Neural cell (in vitro differentiated cells): ENCODE measurements around the gene SH3PXD2B. TPM values are rescaled to one million over a fixed set of nuclear protein-coding genes. Genes with fewer than 3 reads are reported as not detected.

Experiments used
- H2AFZ ChIP-seq: fragments of 200-600, 300-800 bp; sonication (generic), shearing (Covaris generic); 2 replicates; pipeline ENCODE4 v1.6.0; 2014; ENCODE audit warnings: low read depth, mild to moderate bottlenecking, antibody characterized with exemption, low read length, moderate library complexity
- H3F3A ChIP-seq: fragments of 200-600 bp; shearing (Covaris generic); 2 replicates; pipeline ENCODE4 v1.6.1; 2016; ENCODE audit warnings: mild to moderate bottlenecking, moderate library complexity, mixed read lengths, antibody characterized with exemption, low read length; ENCODE audit not compliant: insufficient read depth, poor library complexity, severe bottlenecking
- H3K27ac ChIP-seq: fragments of 200-600, 300-800 bp; sonication (generic), shearing (Covaris generic); 2 replicates; pipeline ENCODE4 v1.5.1; 2014; ENCODE audit warnings: mild to moderate bottlenecking, low read length, moderate library complexity
- H3K27me3 ChIP-seq: fragments of 300-800, 200-600 bp; sonication (generic), shearing (Covaris generic); 2 replicates; pipeline ENCODE4 v1.6.0; 2014; ENCODE audit warnings: mild to moderate bottlenecking, low read depth, low read length, moderate library complexity; ENCODE audit not compliant: insufficient read depth
- H3K36me3 ChIP-seq: fragments of 300-800, 200-600 bp; sonication (generic), shearing (Covaris generic); 2 replicates; pipeline ENCODE4 v1.5.1; 2014; ENCODE audit warnings: mild to moderate bottlenecking, antibody characterized with exemption, low read length, moderate library complexity; ENCODE audit not compliant: insufficient read depth
- H3K4me2 ChIP-seq: fragments of 300-800, 200-600 bp; sonication (generic), shearing (Covaris generic); 2 replicates; pipeline ENCODE4 v1.6.0; 2014; ENCODE audit warnings: mild to moderate bottlenecking, low read length
- H3K4me3 ChIP-seq: fragments of 300-800, 200-600 bp; sonication (generic), shearing (Covaris generic); 2 replicates; pipeline ENCODE4 v1.5.1; 2014; ENCODE audit warnings: mild to moderate bottlenecking, low read length, moderate library complexity
- H3K79me2 ChIP-seq: fragments of 200-600 bp; shearing (Covaris generic); replicated peaks from 2 replicates; pipeline ENCODE4 v1.6.0; 2014; ENCODE audit warnings: mild to moderate bottlenecking, low read length, moderate library complexity; ENCODE audit not compliant: insufficient read depth
- H3K9ac ChIP-seq: fragments of 300-800, 200-600 bp; sonication (generic), shearing (Covaris generic); 2 replicates; pipeline ENCODE4 v1.6.1; 2016; ENCODE audit warnings: mild to moderate bottlenecking, low read length, mixed read lengths
- H3K9me2 ChIP-seq: fragments of 200-600 bp; shearing (Covaris generic); 2 replicates; pipeline ENCODE4 v1.6.1; 2016; ENCODE audit warnings: mild to moderate bottlenecking, low read length, mixed read lengths; ENCODE audit not compliant: insufficient read depth
- H3K9me3 ChIP-seq: fragments of 200-600, 300-800 bp; sonication (generic), shearing (Covaris generic); 2 replicates; pipeline ENCODE4 v1.6.1; 2016; ENCODE audit warnings: mild to moderate bottlenecking, mixed run types, low read length, moderate library complexity, mixed read lengths
- H4K20me1 ChIP-seq: fragments of 200-600 bp; shearing (Covaris generic); 2 replicates; pipeline ENCODE4 v1.6.1; 2016; ENCODE audit warnings: mild to moderate bottlenecking, mixed run types; ENCODE audit not compliant: insufficient read depth
- EP300 ChIP-seq: fragments of 450-650 bp; conservative IDR thresholded peaks from 2 replicates; pipeline ENCODE4 v1.6.1; 2014; ENCODE audit warnings: antibody characterized with exemption, mild to moderate bottlenecking, moderate library complexity; ENCODE audit not compliant: poor library complexity, severe bottlenecking
- EZH2 ChIP-seq: fragments of 200-600, 300-800 bp; shearing (Covaris generic), sonication (generic); IDR thresholded peaks from 2 replicates; pipeline ENCODE4 v1.6.1; 2014; ENCODE audit warnings: antibody characterized with exemption, low read length, borderline replicate concordance, mild to moderate bottlenecking; ENCODE audit not compliant: insufficient read depth, poor library complexity, severe bottlenecking
- MXI1 ChIP-seq: fragments of 450-650 bp; conservative IDR thresholded peaks from 2 replicates; pipeline ENCODE4 v1.6.1; 2014; ENCODE audit warnings: antibody characterized with exemption, mild to moderate bottlenecking; ENCODE audit not compliant: poor library complexity, severe bottlenecking
- POLR2AphosphoS5 ChIP-seq: IDR thresholded peaks from 2 replicates; pipeline ENCODE4 v1.6.1; 2012
- RAD21 ChIP-seq: fragments of 450-650 bp; conservative IDR thresholded peaks from 2 replicates; pipeline ENCODE4 v1.6.1; 2014; ENCODE audit warnings: antibody characterized with exemption, mild to moderate bottlenecking, moderate library complexity
- SMC3 ChIP-seq: fragments of 450-650 bp; conservative IDR thresholded peaks from 2 replicates; pipeline ENCODE4 v1.6.1; 2014; ENCODE audit warnings: antibody characterized with exemption, mild to moderate bottlenecking, moderate library complexity; ENCODE audit not compliant: poor library complexity
- TAF1 ChIP-seq: IDR thresholded peaks from 2 replicates; pipeline ENCODE4 v1.6.1; 2012; ENCODE audit warnings: low read depth
- polyA plus RNA-seq: library from polyadenylated mRNA; depleted of rRNA; stranded (reverse); fragments of >200 nt; gene quantifications from 2 replicates; pipeline ENCODE4 v1.2.3, GENCODE V29; 2014
- TF ChIP-seq, protein P1 (sequence below): IDR thresholded peaks from 2 replicates; pipeline ENCODE4 v1.6.1; 2012; ENCODE audit warnings: borderline replicate concordance
- TF ChIP-seq, protein P2 (sequence below): fragments of 450-650 bp; IDR thresholded peaks from 2 replicates; pipeline ENCODE4 v1.5.1; 2014; ENCODE audit warnings: antibody characterized with exemption, mild to moderate bottlenecking, moderate library complexity; ENCODE audit not compliant: poor library complexity, severe bottlenecking

SH3PXD2B gene
- polyA plus RNA-seq, 1 donor from 2014 or later: 11.7 TPM

DNA sequence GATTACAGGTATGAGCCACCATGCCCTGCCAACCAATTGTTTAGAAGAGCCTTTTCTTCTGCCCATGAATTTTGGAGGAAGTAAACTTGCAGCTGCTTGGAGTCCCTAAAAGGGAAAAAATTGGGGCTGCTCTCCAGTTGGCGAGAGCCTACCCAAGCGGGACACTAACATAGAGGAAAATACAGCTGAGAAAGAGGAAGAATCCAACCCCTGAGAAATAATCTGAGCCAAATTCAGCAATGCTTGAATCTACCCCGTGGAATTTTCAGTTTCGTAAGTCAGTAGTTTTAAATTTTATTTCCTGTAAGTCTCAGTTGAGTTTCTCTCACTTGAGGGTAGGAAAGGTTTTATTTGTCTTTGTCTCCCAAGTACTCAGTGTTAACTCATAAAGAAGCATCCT is 140.4 kb downstream of the SH3PXD2B start:
- no peak overlapping the region for H2AFZ ChIP-seq
- H3K27me3 ChIP-seq: no peaks in the 10 kb centered on the region
- no peak overlapping the region for H3K4me2 ChIP-seq
- H3K9ac ChIP-seq: no peak overlapping the region
- H3K4me3 ChIP-seq: no peak overlapping the region
- H3K9me2 ChIP-seq: no peaks in the 10 kb centered on the region
- no peaks in the 10 kb centered on the region for H3K9me3 ChIP-seq
- TF ChIP-seq, protein P1, sequence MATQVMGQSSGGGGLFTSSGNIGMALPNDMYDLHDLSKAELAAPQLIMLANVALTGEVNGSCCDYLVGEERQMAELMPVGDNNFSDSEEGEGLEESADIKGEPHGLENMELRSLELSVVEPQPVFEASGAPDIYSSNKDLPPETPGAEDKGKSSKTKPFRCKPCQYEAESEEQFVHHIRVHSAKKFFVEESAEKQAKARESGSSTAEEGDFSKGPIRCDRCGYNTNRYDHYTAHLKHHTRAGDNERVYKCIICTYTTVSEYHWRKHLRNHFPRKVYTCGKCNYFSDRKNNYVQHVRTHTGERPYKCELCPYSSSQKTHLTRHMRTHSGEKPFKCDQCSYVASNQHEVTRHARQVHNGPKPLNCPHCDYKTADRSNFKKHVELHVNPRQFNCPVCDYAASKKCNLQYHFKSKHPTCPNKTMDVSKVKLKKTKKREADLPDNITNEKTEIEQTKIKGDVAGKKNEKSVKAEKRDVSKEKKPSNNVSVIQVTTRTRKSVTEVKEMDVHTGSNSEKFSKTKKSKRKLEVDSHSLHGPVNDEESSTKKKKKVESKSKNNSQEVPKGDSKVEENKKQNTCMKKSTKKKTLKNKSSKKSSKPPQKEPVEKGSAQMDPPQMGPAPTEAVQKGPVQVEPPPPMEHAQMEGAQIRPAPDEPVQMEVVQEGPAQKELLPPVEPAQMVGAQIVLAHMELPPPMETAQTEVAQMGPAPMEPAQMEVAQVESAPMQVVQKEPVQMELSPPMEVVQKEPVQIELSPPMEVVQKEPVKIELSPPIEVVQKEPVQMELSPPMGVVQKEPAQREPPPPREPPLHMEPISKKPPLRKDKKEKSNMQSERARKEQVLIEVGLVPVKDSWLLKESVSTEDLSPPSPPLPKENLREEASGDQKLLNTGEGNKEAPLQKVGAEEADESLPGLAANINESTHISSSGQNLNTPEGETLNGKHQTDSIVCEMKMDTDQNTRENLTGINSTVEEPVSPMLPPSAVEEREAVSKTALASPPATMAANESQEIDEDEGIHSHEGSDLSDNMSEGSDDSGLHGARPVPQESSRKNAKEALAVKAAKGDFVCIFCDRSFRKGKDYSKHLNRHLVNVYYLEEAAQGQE: no peak
- TF ChIP-seq POLR2AphosphoS5 (no peak), EZH2 (no peak), TAF1 (no peak), MXI1 (no peak), EP300 (no peak), RAD21 (no peak), SMC3 (no peak)
- TF ChIP-seq, protein P2, sequence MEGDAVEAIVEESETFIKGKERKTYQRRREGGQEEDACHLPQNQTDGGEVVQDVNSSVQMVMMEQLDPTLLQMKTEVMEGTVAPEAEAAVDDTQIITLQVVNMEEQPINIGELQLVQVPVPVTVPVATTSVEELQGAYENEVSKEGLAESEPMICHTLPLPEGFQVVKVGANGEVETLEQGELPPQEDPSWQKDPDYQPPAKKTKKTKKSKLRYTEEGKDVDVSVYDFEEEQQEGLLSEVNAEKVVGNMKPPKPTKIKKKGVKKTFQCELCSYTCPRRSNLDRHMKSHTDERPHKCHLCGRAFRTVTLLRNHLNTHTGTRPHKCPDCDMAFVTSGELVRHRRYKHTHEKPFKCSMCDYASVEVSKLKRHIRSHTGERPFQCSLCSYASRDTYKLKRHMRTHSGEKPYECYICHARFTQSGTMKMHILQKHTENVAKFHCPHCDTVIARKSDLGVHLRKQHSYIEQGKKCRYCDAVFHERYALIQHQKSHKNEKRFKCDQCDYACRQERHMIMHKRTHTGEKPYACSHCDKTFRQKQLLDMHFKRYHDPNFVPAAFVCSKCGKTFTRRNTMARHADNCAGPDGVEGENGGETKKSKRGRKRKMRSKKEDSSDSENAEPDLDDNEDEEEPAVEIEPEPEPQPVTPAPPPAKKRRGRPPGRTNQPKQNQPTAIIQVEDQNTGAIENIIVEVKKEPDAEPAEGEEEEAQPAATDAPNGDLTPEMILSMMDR: no peak
- H3F3A ChIP-seq: no peaks in the 10 kb centered on the region
- H3K27ac ChIP-seq: no peak overlapping the region
- no peaks in the 10 kb centered on the region for H3K36me3 ChIP-seq
- H3K79me2 ChIP-seq: no peaks in the 10 kb centered on the region
- no peaks in the 10 kb centered on the region for H4K20me1 ChIP-seq

DNA sequence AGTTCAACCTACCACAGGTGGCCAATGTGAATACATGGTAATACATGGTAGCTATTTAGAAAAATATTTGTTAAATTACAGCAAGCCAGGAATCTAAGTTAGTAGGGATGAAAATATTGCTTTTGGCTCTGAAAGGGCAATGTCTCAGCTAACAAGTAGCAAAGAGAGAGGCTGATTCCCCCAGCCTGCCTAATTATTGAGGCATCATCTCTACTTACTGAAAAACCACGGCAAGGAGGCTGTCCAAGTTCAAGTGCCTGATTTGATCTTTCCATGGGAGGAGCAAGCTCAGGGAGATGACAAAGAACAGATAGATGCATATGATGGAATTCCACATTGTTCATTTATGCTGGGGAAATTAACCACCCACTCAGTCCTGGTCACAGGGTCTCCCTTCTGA is 142.0 kb downstream of the SH3PXD2B start:
- Histone ChIP-seq H3F3A (no peaks in the 10 kb centered on the region), H3K4me2 (no peak overlapping the region), H3K4me3 (no peak overlapping the region), H4K20me1 (no peaks in the 10 kb centered on the region), H3K9me2 (no peaks in the 10 kb centered on the region), H3K27me3 (no peaks in the 10 kb centered on the region), H3K9me3 (no peaks in the 10 kb centered on the region), H2AFZ (no peak overlapping the region), H3K9ac (no peak overlapping the region), H3K36me3 (no peaks in the 10 kb centered on the region), H3K27ac (no peak overlapping the region), H3K79me2 (no peaks in the 10 kb centered on the region)
- no peak for TF ChIP-seq EZH2
- TF ChIP-seq, protein P1: no peak
- no peak for TF ChIP-seq TAF1
- TF ChIP-seq RAD21: no peak
- no peak for TF ChIP-seq MXI1
- no peak for TF ChIP-seq SMC3
- TF ChIP-seq EP300: no peak
- TF ChIP-seq, protein P2: no peak
- no peak for TF ChIP-seq POLR2AphosphoS5
